Neural progenitor cell (in vitro differentiated cells): ENCODE results near the gene SLC50A1.

Experiments used
- CTCF ChIP-seq: fragments of 200-600 bp; sonication (generic); IDR thresholded peaks from 2 replicates; pipeline ENCODE4 v1.5.1; 2017; ENCODE audit warnings: antibody characterized with exemption, mild to moderate bottlenecking
- EZH2 ChIP-seq: fragments of 200-600 bp; sonication (generic); IDR thresholded peaks from 2 replicates; pipeline ENCODE4 v1.6.1; 2017; ENCODE audit warnings: antibody characterized with exemption, mild to moderate bottlenecking, moderate library complexity
- EZH2phosphoT487 ChIP-seq: fragments of 200-600 bp; sonication (generic); IDR thresholded peaks from 2 replicates; pipeline ENCODE4 v1.6.1; 2017; ENCODE audit warnings: antibody characterized with exemption

DNA sequence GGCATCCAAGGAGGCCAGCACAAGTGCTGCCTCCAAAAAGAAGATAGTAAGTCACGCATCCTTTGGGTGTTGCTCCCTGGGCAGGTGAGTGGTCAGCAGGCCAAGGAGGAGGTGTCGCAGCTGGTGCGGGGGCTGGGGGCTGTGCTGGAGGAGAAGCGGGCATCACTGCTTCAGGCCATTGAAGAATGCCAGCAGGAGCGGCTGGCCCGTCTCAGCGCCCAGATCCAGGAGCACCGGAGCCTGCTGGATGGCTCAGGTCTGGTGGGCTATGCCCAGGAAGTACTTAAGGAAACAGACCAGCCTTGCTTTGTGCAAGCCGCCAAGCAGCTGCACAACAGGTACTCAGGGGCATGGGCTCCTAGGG is 42.2 kb downstream of the SLC50A1 start:
- TF ChIP-seq CTCF (no peak), EZH2phosphoT487 (no peak), EZH2 (no peak)
